Loucy (cell line): ENCODE results near the gene TNNI3K.

Experiments
- H2AFZ ChIP-seq: fragments of 200-600 bp; sonication (generic); 2 replicates; pipeline ENCODE4 v1.6.0; 2016; ENCODE audit warnings: antibody characterized with exemption, mild to moderate bottlenecking, low read length, moderate library complexity
- H3F3A ChIP-seq: fragments of 200-600 bp; 2 replicates; pipeline ENCODE4 v1.6.0; 2016; ENCODE audit warnings: antibody characterized with exemption, low read depth, mild to moderate bottlenecking
- H3K27me3 ChIP-seq: fragments of 200-600 bp; sonication (generic); 2 replicates; pipeline ENCODE4 v1.6.1; 2014; ENCODE audit warnings: low read length, mild to moderate bottlenecking; ENCODE audit not compliant: insufficient read depth, poor library complexity, severe bottlenecking
- H3K36me3 ChIP-seq: fragments of 200-600 bp; sonication (generic); 2 replicates; pipeline ENCODE4 v1.6.1; 2016; ENCODE audit warnings: low read length; ENCODE audit not compliant: insufficient read depth
- H3K4me1 ChIP-seq: fragments of 200-600 bp; sonication (generic); 2 replicates; pipeline ENCODE4 v1.5.1; 2014; ENCODE audit warnings: low read length, mild to moderate bottlenecking; ENCODE audit not compliant: insufficient read depth, poor library complexity, severe bottlenecking
- H3K4me2 ChIP-seq: fragments of 200-600 bp; sonication (generic); 2 replicates; pipeline ENCODE4 v1.6.0; 2014; ENCODE audit warnings: antibody characterized with exemption, low read length, low read depth, mild to moderate bottlenecking; ENCODE audit not compliant: poor library complexity, severe bottlenecking
- H3K4me3 ChIP-seq: fragments of 200-600 bp; sonication (generic); 2 replicates; pipeline ENCODE4 v1.5.1; 2014; ENCODE audit warnings: low read length, mild to moderate bottlenecking, mixed read lengths; ENCODE audit not compliant: poor library complexity, severe bottlenecking
- H3K79me2 ChIP-seq: fragments of 200-600 bp; sonication (generic); 2 replicates; pipeline ENCODE4 v1.6.1; 2014; ENCODE audit warnings: low read length; ENCODE audit not compliant: insufficient read depth
- H3K9ac ChIP-seq: fragments of 200-600 bp; sonication (generic); 2 replicates; pipeline ENCODE4 v1.6.0; 2014; ENCODE audit warnings: mild to moderate bottlenecking, low read depth, low read length, moderate library complexity; ENCODE audit not compliant: poor library complexity, severe bottlenecking
- H3K9me2 ChIP-seq: fragments of 200-600 bp; sonication (generic); replicated peaks from 2 replicates; pipeline ENCODE4 v1.6.1; 2016; ENCODE audit warnings: low read depth, low read length, mixed read lengths
- H3K9me3 ChIP-seq: fragments of 200-600 bp; sonication (generic); 2 replicates; pipeline ENCODE4 v1.6.1; 2014; ENCODE audit warnings: mild to moderate bottlenecking, antibody characterized with exemption, low read length, low read depth; ENCODE audit not compliant: insufficient read depth
- H4K20me1 ChIP-seq: fragments of 200-600 bp; sonication (generic); 2 replicates; pipeline ENCODE4 v1.6.0; 2014; ENCODE audit warnings: antibody characterized with exemption, low read length, mild to moderate bottlenecking; ENCODE audit not compliant: insufficient read depth, poor library complexity, severe bottlenecking
- CTCF ChIP-seq: fragments of 200-600 bp; sonication (generic); conservative IDR thresholded peaks from 2 replicates; pipeline ENCODE4 v1.5.1; 2014; ENCODE audit warnings: mild to moderate bottlenecking, antibody characterized with exemption, low read length
- EZH2phosphoT487 ChIP-seq: fragments of 200-600 bp; IDR thresholded peaks from 2 replicates; pipeline ENCODE4 v1.6.1; 2018; ENCODE audit warnings: antibody characterized with exemption, mild to moderate bottlenecking, moderate library complexity, borderline replicate concordance

TNNI3K gene

GRCh38 chr1:74522148-74522547 is 287.0 kb downstream of the TNNI3K start:
- Histone ChIP-seq H2AFZ (no peak overlapping the region), H3K9me2 (no peaks in the 10 kb centered on the region), H3K4me1 (no peaks in the 10 kb centered on the region), H3K4me3 (no peak overlapping the region), H3K79me2 (no peaks in the 10 kb centered on the region), H3F3A (no peaks in the 10 kb centered on the region), H4K20me1 (no peaks in the 10 kb centered on the region), H3K27me3 (no peaks in the 10 kb centered on the region), H3K36me3 (no peaks in the 10 kb centered on the region), H3K9ac (no peak overlapping the region), H3K4me2 (no peak overlapping the region), H3K9me3 (no peaks in the 10 kb centered on the region)
- TF ChIP-seq CTCF (no peak), EZH2phosphoT487 (no peak)

- no peaks in the 10 kb centered on the region for H3K27me3 ChIP-seq
- no peaks in the 10 kb centered on the region for H3F3A ChIP-seq
- H4K20me1 ChIP-seq = no peaks in the 10 kb centered on the region
- no peak overlapping the region for H3K4me2 ChIP-seq
- H3K9me3 ChIP-seq = no peaks in the 10 kb centered on the region
- no peaks in the 10 kb centered on the region for H3K79me2 ChIP-seq
- H3K9ac ChIP-seq = no peak overlapping the region
- H3K9me2 ChIP-seq = no peaks in the 10 kb centered on the region
- no peaks in the 10 kb centered on the region for H3K4me1 ChIP-seq
- H2AFZ ChIP-seq = no peak overlapping the region
- TF ChIP-seq EZH2phosphoT487 (no peak), CTCF (no peak)
- no peak overlapping the region for H3K4me3 ChIP-seq
- H3K36me3 ChIP-seq = no peaks in the 10 kb centered on the region
Measured at GRCh38 chr1:74523873-74524480, 288.8 kb downstream of the TNNI3K start.

- no peaks in the 10 kb centered on the region for H3F3A ChIP-seq
- H3K9me2 ChIP-seq = no peaks in the 10 kb centered on the region
Measured at GRCh38 chr1:74526708-74527107, 291.5 kb downstream of the TNNI3K start.

More at GRCh38 chr1:74526708-74527107, 291.5 kb downstream of the TNNI3K start:
- TF ChIP-seq EZH2phosphoT487 (no peak), CTCF (no peak)
- no peaks in the 10 kb centered on the region for H3K27me3 ChIP-seq
- H2AFZ ChIP-seq = no peak overlapping the region
- H3K79me2 ChIP-seq = no peaks in the 10 kb centered on the region
- H3K4me2 ChIP-seq = no peak overlapping the region
- no peaks in the 10 kb centered on the region for H3K9me3 ChIP-seq
- no peaks in the 10 kb centered on the region for H3K36me3 ChIP-seq
- H3K4me1 ChIP-seq = no peaks in the 10 kb centered on the region
- no peaks in the 10 kb centered on the region for H4K20me1 ChIP-seq
- no peak overlapping the region for H3K4me3 ChIP-seq
- no peak overlapping the region for H3K9ac ChIP-seq
